H1 (cell line): Measurements from ENCODE around the gene CCDC141. TPM values are rescaled to one million over a fixed set of nuclear protein-coding genes. Genes with fewer than 3 reads are reported as not detected.

Experiments
- CTCF ChIA-PET: fragments of 300-600 bp; sonication (Branson Sonifier 250); formaldehyde crosslinking; loops from one replicate; lab custom pipeline; 2021; ENCODE audit not compliant: partially characterized antibody; lab: Charles Lee
- POLR2A ChIA-PET: fragments of 300-600 bp; sonication (Branson Sonifier 250); formaldehyde crosslinking; loops from one replicate; lab custom pipeline; 2021; ENCODE audit warnings: inconsistent platforms; ENCODE audit not compliant: partially characterized antibody; lab: Charles Lee
- DNase-seq, 2 experiments: peaks; one replicate each; pipeline versions ENCODE4 v3.0.0 to v3.0.0-alpha.2; 2010 to 2022; ENCODE audit warnings: low spot score in 2 of 2, low read depth in 1 of 2, mixed read lengths in 1 of 2
- FAIRE-seq: peaks from 2 replicates; lab custom pipeline; 2011; peaks lifted over from hg19 to GRCh38; lab: Jason Lieb, UNC
- H2AFZ ChIP-seq: 2 replicates; pipeline ENCODE4 v1.8.1; 2012; ENCODE audit warnings: low read length, inconsistent platforms
- H2AK5ac ChIP-seq: 2 replicates; pipeline ENCODE4 v1.6.1; 2013; ENCODE audit warnings: low read depth, low read length
- H2BK120ac ChIP-seq: replicated peaks from 2 replicates; pipeline ENCODE3; 2013; ENCODE audit warnings: low read depth, low read length, inconsistent platforms
- H2BK12ac ChIP-seq: 2 replicates; pipeline ENCODE4 v1.6.1; 2013; ENCODE audit warnings: low read depth, low read length
- H2BK15ac ChIP-seq: 2 replicates; pipeline ENCODE4 v1.6.1; 2013; ENCODE audit warnings: low read length
- H2BK20ac ChIP-seq: 2 replicates; pipeline ENCODE4 v1.6.1; 2013; ENCODE audit warnings: low read length
- H2BK5ac ChIP-seq: 2 replicates; pipeline ENCODE4 v1.6.1; 2013; ENCODE audit warnings: low read depth, low read length
- H3K14ac ChIP-seq: 2 replicates; pipeline ENCODE4 v1.6.1; 2013; ENCODE audit warnings: inconsistent platforms; ENCODE audit not compliant: insufficient read length
- H3K18ac ChIP-seq: 2 replicates; pipeline ENCODE4 v1.6.1; 2013; ENCODE audit warnings: low read length; ENCODE audit errors: extremely low read depth
- H3K23ac ChIP-seq: 2 replicates; pipeline ENCODE4 v1.6.1; 2013; ENCODE audit warnings: inconsistent platforms; ENCODE audit not compliant: insufficient read length
- H3K23me2 ChIP-seq: 2 replicates; pipeline ENCODE4 v1.6.1; 2013; ENCODE audit warnings: low read depth, low read length
- H3K27ac ChIP-seq: 2 replicates; pipeline ENCODE4 v1.6.1; 2011; ENCODE audit warnings: low read depth, low read length, inconsistent platforms
- H3K27me3 ChIP-seq, 4 experiments: replicated peaks in 1 of 4; 1 replicate in 1 of 4; 2 replicates in 3 of 4; pipeline versions ENCODE4 v1.6.1 to v1.8.1; 2011 to 2013; ENCODE audit warnings: low read length in 3 of 4, mild to moderate bottlenecking in 3 of 4, inconsistent platforms in 2 of 4, mixed read lengths in 2 of 4, moderate library complexity in 1 of 4; ENCODE audit not compliant: control insufficient read depth in 3 of 4, insufficient read depth in 3 of 4; ENCODE audit errors: extremely low read depth in 1 of 4
- H3K36me3 ChIP-seq, 4 experiments: 2 replicates each; pipeline versions ENCODE4 v1.6.1 to v1.8.1; 2011 to 2013; ENCODE audit warnings: mild to moderate bottlenecking in 4 of 4, low read length in 3 of 4, moderate library complexity in 2 of 4, control low read depth in 1 of 4, inconsistent platforms in 1 of 4; ENCODE audit not compliant: insufficient read depth in 4 of 4, control insufficient read depth in 2 of 4
- H3K4ac ChIP-seq: replicated peaks from 2 replicates; pipeline ENCODE3; 2013; ENCODE audit warnings: low read length, low read depth, mixed read lengths, inconsistent platforms; ENCODE audit not compliant: insufficient read length
- H3K4me1 ChIP-seq, 4 experiments: replicated peaks in 1 of 4; 1 replicate in 1 of 4; 2 replicates in 3 of 4; pipeline versions ENCODE4 v1.6.1 to v1.8.1; 2011 to 2013; ENCODE audit warnings: low read length in 3 of 4, inconsistent platforms in 2 of 4, mixed read lengths in 1 of 4; ENCODE audit not compliant: insufficient read depth in 4 of 4, control insufficient read depth in 3 of 4
- H3K4me2 ChIP-seq, 2 experiments: 2 replicates each; pipeline versions ENCODE4 v1.6.1 to v1.8.1; 2011 to 2013; ENCODE audit warnings: low read depth in 2 of 2, low read length in 2 of 2, control low read depth in 1 of 2, inconsistent platforms in 1 of 2, mild to moderate bottlenecking in 1 of 2; ENCODE audit not compliant: insufficient read depth in 1 of 2
- H3K4me3 ChIP-seq, 4 experiments: fragments of 200-600, 300-600 bp in 1 of 4; sonication (generic), shearing (Covaris generic), sonication (Bioruptor Twin) in 1 of 4; 2 replicates each; pipeline versions ENCODE4 v1.5.1 to v1.8.1; 2011 to 2016; ENCODE audit warnings: low read length in 4 of 4, low read depth in 3 of 4, control low read depth in 2 of 4, inconsistent platforms in 2 of 4, mild to moderate bottlenecking in 2 of 4, mixed read lengths in 1 of 4, moderate library complexity in 1 of 4; ENCODE audit not compliant: insufficient read depth in 2 of 4; ENCODE audit errors: extremely low read depth in 1 of 4
- H3K56ac ChIP-seq: replicated peaks from 2 replicates; pipeline ENCODE3; 2013; ENCODE audit warnings: low read depth, mild to moderate bottlenecking, mixed read lengths, low read length, inconsistent platforms; ENCODE audit not compliant: insufficient read length
- H3K79me1 ChIP-seq: 2 replicates; pipeline ENCODE4 v1.6.1; 2013; ENCODE audit warnings: low read depth, low read length, control low read depth
- H3K79me2 ChIP-seq, 2 experiments: 2 replicates each; pipeline versions ENCODE4 v1.6.1 to v1.8.1; 2012 to 2013; ENCODE audit warnings: low read length in 2 of 2, mild to moderate bottlenecking in 2 of 2, inconsistent platforms in 1 of 2; ENCODE audit not compliant: insufficient read depth in 2 of 2, control insufficient read depth in 1 of 2
- H3K9ac ChIP-seq, 4 experiments: replicated peaks in 1 of 4; 1 replicate in 1 of 4; 2 replicates in 3 of 4; pipeline versions ENCODE4 v1.6.1 to v1.8.1; 2011 to 2013; ENCODE audit warnings: low read depth in 3 of 4, low read length in 3 of 4, control low read depth in 2 of 4, mild to moderate bottlenecking in 2 of 4, moderate library complexity in 2 of 4, inconsistent platforms in 1 of 4; ENCODE audit errors: extremely low read depth in 1 of 4
- H3K9me3 ChIP-seq, 2 experiments: 2 replicates each; pipeline versions ENCODE4 v1.6.1 to v1.8.1; 2012 to 2013; ENCODE audit warnings: mild to moderate bottlenecking in 2 of 2, moderate library complexity in 2 of 2, control low read depth in 1 of 2, inconsistent platforms in 1 of 2, low read depth in 1 of 2, low read length in 1 of 2, mixed read lengths in 1 of 2; ENCODE audit not compliant: insufficient read depth in 2 of 2
- H4K20me1 ChIP-seq, 2 experiments: replicated peaks in 1 of 2; 2 replicates each; pipeline versions ENCODE3 to v1.8.1; 2011 to 2013; ENCODE audit warnings: inconsistent platforms in 2 of 2, low read length in 2 of 2, mild to moderate bottlenecking in 1 of 2; ENCODE audit not compliant: insufficient read depth in 2 of 2, control insufficient read depth in 1 of 2
- H4K5ac ChIP-seq: 2 replicates; pipeline ENCODE4 v1.6.1; 2013; ENCODE audit warnings: low read length, low read depth, mixed read lengths, inconsistent platforms; ENCODE audit not compliant: insufficient read length
- H4K8ac ChIP-seq: 2 replicates; pipeline ENCODE4 v1.8.0; 2013; ENCODE audit warnings: mild to moderate bottlenecking, moderate library complexity, low read length, inconsistent platforms; ENCODE audit not compliant: insufficient read depth; ENCODE audit errors: extremely low read depth
- H4K91ac ChIP-seq: replicated peaks from 2 replicates; pipeline ENCODE3; 2013; ENCODE audit warnings: low read length, mixed read lengths, inconsistent platforms; ENCODE audit not compliant: insufficient read length
- CHD2 ChIP-seq: IDR thresholded peaks from 2 replicates; pipeline ENCODE4 v1.6.1; 2012; ENCODE audit warnings: low read length, improper control_type of control experiment
- MAFK ChIP-seq: IDR thresholded peaks from 2 replicates; pipeline ENCODE4 v1.6.1; 2012; ENCODE audit warnings: low read depth, mild to moderate bottlenecking, improper control_type of control experiment, low read length
- POLR2AphosphoS5 ChIP-seq: IDR thresholded peaks from 2 replicates; pipeline ENCODE4 v1.6.1; 2011; ENCODE audit warnings: low read depth, low read length
- WGBS, 2 experiments: shearing (Covaris generic) in 1 of 2; methylation state at CpG; one replicate each; pipeline versions ENCODE4 v1.1.6 to v1.1.7; 2013 to 2015; ENCODE audit warnings: low lambda C conversion rate in 2 of 2, mixed read lengths in 2 of 2, inconsistent platforms in 1 of 2, low coverage in 1 of 2, missing lambda C conversion rate in 1 of 2; ENCODE audit not compliant: insufficient replicate concordance in 2 of 2, insufficient coverage in 1 of 2, insufficient read length in 1 of 2; ENCODE audit errors: extremely low coverage in 1 of 2, missing lambda C conversion rate in 1 of 2; 5-methylcytosine and 5-hydroxymethylcytosine counted together
- polyA plus RNA-seq, 7 experiments: library from polyadenylated mRNA; depleted of rRNA in 3 of 7; stranded (reverse) in 5 of 7; unstranded in 2 of 7; fragments of >200 nt in 5 of 7; fragments of 200-250 nt in 2 of 7; gene quantifications; 1 replicate in 5 of 7; 2 replicates in 1 of 7; 4 replicates in 1 of 7; pipeline versions ENCODE4 v1.2.1 to v1.2.3, GENCODE V29; 2011 to 2013; ENCODE audit warnings: missing spikeins in 2 of 7, mixed read lengths in 2 of 7
- total RNA-seq: library from RNA; stranded (reverse); fragmentation: NEBNext Ultra II Directional; extraction: Animal tissue kit (Norgen Biotek cat#: 25700); gene quantifications from 2 replicates; pipeline ENCODE4 v1.2.1, GENCODE V29; 2021

CCDC141 gene
- total and polyA plus RNA-seq, 2 of the 8 experiments (the other 6 are each of a cell fraction or from before 2014, with no cell fraction given) = 0.56 to 21.6 TPM

DNA sequence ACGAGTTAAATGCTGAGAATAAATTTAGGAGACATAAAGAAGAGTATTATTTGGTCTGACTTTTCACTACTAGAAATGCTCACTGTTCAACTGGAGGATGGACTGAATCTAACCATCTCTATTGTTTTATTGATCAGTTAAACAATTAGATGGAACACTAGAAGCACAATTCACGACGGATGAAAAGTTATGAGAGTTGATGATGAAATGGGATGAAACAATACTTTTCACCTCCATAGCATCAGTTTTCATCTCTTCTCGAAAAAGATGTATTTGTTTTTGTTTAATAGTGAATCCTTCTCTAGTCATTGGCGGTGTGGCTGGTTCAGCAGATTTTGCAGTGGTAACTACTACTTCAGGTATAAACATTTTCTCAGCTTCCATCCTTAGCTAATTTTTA is 262.0 kb downstream of the CCDC141 start:
- H3K79me1 ChIP-seq = no peaks in the 10 kb centered on the region
- CTCF ChIA-PET = no interaction called here
- TF ChIP-seq CHD2 = no peak
- no peak for TF ChIP-seq MAFK
- TF ChIP-seq POLR2AphosphoS5 = no peak

More for the DNA sequence above, 262.0 kb downstream of the CCDC141 start:
- no peak overlapping the region for H2AFZ ChIP-seq
- DNase-seq = no peak
- H3K4me1 ChIP-seq = no peaks in the 10 kb centered on the region
- H2BK15ac ChIP-seq = no peak overlapping the region
- H3K18ac ChIP-seq = no peak overlapping the region
- H2BK12ac ChIP-seq = no peak overlapping the region
- no peak overlapping the region for H3K4ac ChIP-seq
- H3K79me2 ChIP-seq = no peaks in the 10 kb centered on the region
- H4K8ac ChIP-seq = no peak overlapping the region
- no peak overlapping the region for H3K14ac ChIP-seq
- 89% methylated on average over 5 of the region's 5 CpGs; no CpG with 5 or more reads in 1 of the 2 experiments for WGBS, 2 experiments
- no peak overlapping the region for H3K4me3 ChIP-seq
- H3K9me3 ChIP-seq = no peaks in the 10 kb centered on the region
- POLR2A ChIA-PET = no interaction called here
- no peak overlapping the region for H4K5ac ChIP-seq
- no peak overlapping the region for H2BK120ac ChIP-seq
- H3K36me3 ChIP-seq = no peaks in the 10 kb centered on the region; a peak in 1 of 8 replicates
- H2BK20ac ChIP-seq = no peak overlapping the region
- H2AK5ac ChIP-seq = no peak overlapping the region
- no peak overlapping the region for H4K91ac ChIP-seq
- no peak overlapping the region for H3K4me2 ChIP-seq
- no peak overlapping the region for H3K56ac ChIP-seq
- FAIRE-seq = no peak
- H3K23me2 ChIP-seq = no peaks in the 10 kb centered on the region
- H2BK5ac ChIP-seq = no peak overlapping the region
- no peaks in the 10 kb centered on the region for H3K27me3 ChIP-seq
- no peak overlapping the region for H3K23ac ChIP-seq
- no peaks in the 10 kb centered on the region for H4K20me1 ChIP-seq
- no peak overlapping the region for H3K9ac ChIP-seq
- H3K27ac ChIP-seq = no peak overlapping the region
